ENCODE measurements around the gene DENND1A. TPM values are rescaled to one million over a fixed set of nuclear protein-coding genes. Genes with fewer than 3 reads are reported as not detected.
A peak's percentile ranks its signal among the peaks of the same experiment; 100 is the strongest.
"Not testable (repeated sequence)": the region's sequence is repeated elsewhere in the genome, so short reads cannot be mapped to it uniquely, and the experiment has no call there.

Gene DENND1A
- total RNA-seq, 2 experiments from 2014 or later, result 12.8 to 14.8 TPM

GRCh38 chr9:123647145-123647544, 282.8 kb downstream of the DENND1A start:
- POLR2A ChIA-PET, result interaction anchor here (1.2 kb wide), 1 partner anchor 9 kb away, joined by 5 read pairs; no protein-coding TSS in a partner anchor
- CTCF ChIA-PET, result no interaction called here

GRCh38 chr9:123645762-123646161, 284.2 kb downstream of the DENND1A start:
- no peaks in the 10 kb centered on the region for H3K9me3 Mint-ChIP-seq
- ChIA-PET CTCF (no interaction called here), POLR2A (no interaction called here)
- no peak for DNase-seq
- H3K4me1 Mint-ChIP-seq, result peaks cover 13% of the 10 kb centered on the region
- peaks cover 3% of the 10 kb centered on the region for H3K27me3 Mint-ChIP-seq
- H3K4me3 Mint-ChIP-seq, result no peak overlapping the region
- H3K27ac Mint-ChIP-seq, result no peak overlapping the region
- no peaks in the 10 kb centered on the region for H3K36me3 Mint-ChIP-seq (ENCODE audit: low read depth)

More at GRCh38 chr9:123647145-123647544, 282.8 kb downstream of the DENND1A start:
- Mint-ChIP-seq H3K4me3 (no peak overlapping the region), H3K27me3 (peaks cover 3% of the 10 kb centered on the region), H3K9me3 (no peaks in the 10 kb centered on the region), H3K27ac (no peak overlapping the region), H3K4me1 (peaks cover 6% of the 10 kb centered on the region), H3K36me3 (ENCODE audit: low read depth) (peaks cover 3% of the 10 kb centered on the region)
- no peak for DNase-seq

DNA sequence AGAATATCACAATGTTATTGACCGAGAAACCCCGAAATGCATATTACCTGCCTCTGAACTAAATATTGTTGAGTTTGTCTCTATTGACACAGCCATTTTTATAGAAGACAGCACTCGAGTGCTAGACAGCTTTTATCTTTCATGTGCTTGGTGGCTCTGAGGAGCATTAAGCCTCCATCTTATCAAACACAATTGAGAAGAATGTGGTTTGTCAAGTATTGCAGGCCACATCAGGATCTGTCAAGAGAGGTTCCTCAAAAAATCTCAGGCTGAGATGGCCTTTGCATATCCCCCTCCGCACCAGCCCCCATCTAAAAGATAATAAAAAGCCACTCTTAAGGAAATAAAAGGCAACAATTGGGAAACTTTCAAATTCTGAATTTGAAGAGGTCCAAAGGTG, 284.8 kb downstream of the DENND1A start:
- ChIA-PET CTCF (no interaction called here), POLR2A (no interaction called here)
- peaks cover 20% of the 10 kb centered on the region for H3K4me1 Mint-ChIP-seq
- H3K27me3 Mint-ChIP-seq, result peaks cover 3% of the 10 kb centered on the region
- no peaks in the 10 kb centered on the region for H3K9me3 Mint-ChIP-seq
- H3K36me3 Mint-ChIP-seq (ENCODE audit: low read depth), result no peaks in the 10 kb centered on the region
- no peak overlapping the region for H3K4me3 Mint-ChIP-seq
- DNase-seq, result no peak
- H3K27ac Mint-ChIP-seq, result no peak overlapping the region

GRCh38 chr9:123643518-123643917, 286.4 kb downstream of the DENND1A start:
- no peaks in the 10 kb centered on the region for H3K36me3 Mint-ChIP-seq (ENCODE audit: low read depth)
- H3K27ac Mint-ChIP-seq, result no peak overlapping the region
- POLR2A ChIA-PET, result no interaction called here
- no peak overlapping the region for H3K4me3 Mint-ChIP-seq
- CTCF ChIA-PET, result no interaction called here
- no peak for DNase-seq
- no peaks in the 10 kb centered on the region for H3K9me3 Mint-ChIP-seq
- H3K4me1 Mint-ChIP-seq, result peaks cover 21% of the 10 kb centered on the region
- H3K27me3 Mint-ChIP-seq, result peaks cover 10% of the 10 kb centered on the region

DNA sequence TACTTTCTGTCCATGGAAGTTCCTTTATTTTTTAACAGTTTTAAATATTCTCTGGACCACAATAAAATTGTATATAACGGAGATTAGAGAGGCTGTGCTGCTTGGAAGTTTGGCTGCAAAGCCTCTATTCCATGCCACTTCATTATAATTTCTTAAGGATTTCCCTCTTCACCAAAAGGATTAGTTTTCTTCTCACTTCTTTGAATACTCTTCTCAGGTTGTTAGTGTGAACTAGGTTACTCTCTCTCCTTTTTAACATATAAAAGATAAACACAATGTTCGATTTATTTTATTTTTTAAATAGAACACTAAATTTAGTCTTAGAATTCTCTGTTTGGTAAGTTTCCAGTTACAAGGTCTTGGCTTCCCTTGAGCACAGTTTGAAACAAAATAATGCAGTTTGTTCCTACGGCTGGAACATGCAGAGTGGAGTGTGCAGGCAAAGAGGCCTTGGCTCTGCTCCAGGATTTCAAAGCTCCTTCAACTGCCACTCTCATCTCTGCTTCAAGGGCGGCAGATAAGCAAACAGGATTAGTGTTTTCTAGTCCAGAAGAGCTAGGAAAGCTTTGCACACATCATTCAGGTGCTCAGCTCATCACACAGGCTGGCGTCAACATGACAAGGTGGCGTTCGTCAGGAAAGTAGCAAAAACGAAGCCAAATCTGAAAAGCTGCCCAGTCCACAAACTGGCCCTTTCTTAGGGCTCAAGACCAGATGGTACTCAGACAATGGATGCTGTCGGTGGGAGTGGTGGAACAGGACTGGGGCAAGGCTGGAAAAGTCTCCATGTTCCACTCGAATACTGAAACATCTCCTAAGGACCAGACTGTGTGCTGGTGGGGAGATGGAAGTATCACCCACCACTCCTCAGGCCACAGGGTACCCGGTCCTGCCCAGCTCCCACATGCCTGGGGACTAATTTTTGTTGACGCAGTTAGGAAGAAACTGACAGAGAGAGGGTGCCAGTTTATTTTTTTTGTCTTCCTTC, 287.3 kb downstream of the DENND1A start:
- Mint-ChIP-seq H3K4me1 (peaks cover 31% of the 10 kb centered on the region), H3K4me3 (no peak overlapping the region), H3K27ac (no peak overlapping the region), H3K27me3 (peaks cover 10% of the 10 kb centered on the region), H3K36me3 (ENCODE audit: low read depth) (no peaks in the 10 kb centered on the region), H3K9me3 (no peaks in the 10 kb centered on the region)
- ChIA-PET POLR2A (no interaction called here), CTCF (no interaction called here)
- no peak for DNase-seq

- Mint-ChIP-seq H3K36me3 (ENCODE audit: low read depth) (no peaks in the 10 kb centered on the region), H3K4me3 (no peak overlapping the region), H3K27ac (no peak overlapping the region), H3K27me3 (peaks cover 13% of the 10 kb centered on the region), H3K4me1 (peaks cover 37% of the 10 kb centered on the region), H3K9me3 (no peaks in the 10 kb centered on the region)
- ChIA-PET POLR2A (no interaction called here), CTCF (no interaction called here)
- peak; percentile 47 for DNase-seq
Observed at GRCh38 chr9:123640792-123641222, 289.1 kb downstream of the DENND1A start.

DNA sequence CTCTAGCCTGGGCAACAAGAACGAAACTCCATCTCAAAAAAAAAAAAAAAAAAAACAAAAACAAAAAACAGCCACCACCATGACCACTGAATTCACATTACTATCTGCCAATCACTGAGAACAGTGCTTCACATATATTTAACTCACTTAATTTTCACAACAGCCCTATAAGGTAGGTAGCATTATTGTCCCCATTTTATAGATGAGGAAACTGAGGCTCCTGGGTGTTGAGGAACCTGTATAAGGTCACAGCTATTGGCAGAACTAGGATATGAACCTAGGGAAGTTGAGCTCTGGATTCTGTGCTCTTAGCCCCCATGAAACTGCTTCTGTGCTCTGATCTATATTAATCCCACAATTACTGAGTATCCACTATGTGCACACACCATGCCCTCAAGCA, 290.2 kb downstream of the DENND1A start:
- H3K4me1 Mint-ChIP-seq, result peaks cover 37% of the 10 kb centered on the region
- peaks cover 15% of the 10 kb centered on the region for H3K27me3 Mint-ChIP-seq
- POLR2A ChIA-PET, result no interaction called here
- no peak overlapping the region for H3K4me3 Mint-ChIP-seq
- DNase-seq, result no peak
- H3K27ac Mint-ChIP-seq, result no peak overlapping the region
- H3K36me3 Mint-ChIP-seq (ENCODE audit: low read depth), result no peaks in the 10 kb centered on the region
- H3K9me3 Mint-ChIP-seq, result no peaks in the 10 kb centered on the region
- CTCF ChIA-PET, result no interaction called here

GRCh38 chr9:123637945-123638634, 291.8 kb downstream of the DENND1A start:
- no peaks in the 10 kb centered on the region for H3K9me3 Mint-ChIP-seq
- peaks cover 37% of the 10 kb centered on the region for H3K4me1 Mint-ChIP-seq
- peak; percentile 37 for DNase-seq
- no peaks in the 10 kb centered on the region for H3K36me3 Mint-ChIP-seq (ENCODE audit: low read depth)
- H3K27ac Mint-ChIP-seq, result peak overlapping the region; percentile 32
- ChIA-PET CTCF (interaction anchor here (0.7 kb wide), 1 partner anchor 402 kb away, joined by 3 read pairs; no protein-coding TSS in a partner anchor), POLR2A (interaction anchor here (0.9 to 1.3 kb wide), 3 partner anchors 9 to 580 kb away, joined by 3 to 5 read pairs (median 3); no protein-coding TSS in a partner anchor)
- peak overlapping the region; percentile 66 for H3K4me3 Mint-ChIP-seq
- peaks cover 15% of the 10 kb centered on the region for H3K27me3 Mint-ChIP-seq

- H3K27ac Mint-ChIP-seq, result peak overlapping the region; percentile 32
- DNase-seq, result no peak
- H3K27me3 Mint-ChIP-seq, result peaks cover 13% of the 10 kb centered on the region
- peaks cover 37% of the 10 kb centered on the region for H3K4me1 Mint-ChIP-seq
- peak overlapping the region; percentile 66 for H3K4me3 Mint-ChIP-seq
- no peaks in the 10 kb centered on the region for H3K9me3 Mint-ChIP-seq
- ChIA-PET POLR2A (interaction anchor here (0.9 to 1.3 kb wide), 3 partner anchors 9 to 581 kb away, joined by 3 to 5 read pairs (median 3); no protein-coding TSS in a partner anchor), CTCF (no interaction called here)
- H3K36me3 Mint-ChIP-seq (ENCODE audit: low read depth), result no peaks in the 10 kb centered on the region
Observed at GRCh38 chr9:123637606-123637944, 292.4 kb downstream of the DENND1A start.

GRCh38 chr9:123636805-123637204, 293.1 kb downstream of the DENND1A start:
- peaks cover 12% of the 10 kb centered on the region for H3K27me3 Mint-ChIP-seq
- H3K27ac Mint-ChIP-seq; H3K36me3 Mint-ChIP-seq (ENCODE audit: low read depth); CTCF ChIA-PET; H3K9me3 Mint-ChIP-seq; DNase-seq; POLR2A ChIA-PET; H3K4me3 Mint-ChIP-seq: not testable (repeated sequence)
- peaks cover 37% of the 10 kb centered on the region for H3K4me1 Mint-ChIP-seq

- no peaks in the 10 kb centered on the region for H3K36me3 Mint-ChIP-seq (ENCODE audit: low read depth)
- no peak for DNase-seq
- ChIA-PET CTCF (no interaction called here), POLR2A (no interaction called here)
- H3K27me3 Mint-ChIP-seq, result peaks cover 2% of the 10 kb centered on the region
- H3K9me3 Mint-ChIP-seq, result no peaks in the 10 kb centered on the region
- no peak overlapping the region for H3K4me3 Mint-ChIP-seq
- H3K4me1 Mint-ChIP-seq, result peaks cover under 1% of the 10 kb centered on the region
- H3K27ac Mint-ChIP-seq, result no peak overlapping the region
Observed at GRCh38 chr9:123631862-123632261, 298.1 kb downstream of the DENND1A start.

GRCh38 chr9:123630233-123630632, 299.7 kb downstream of the DENND1A start:
- ChIA-PET CTCF (no interaction called here), POLR2A (no interaction called here)
- no peaks in the 10 kb centered on the region for H3K27me3 Mint-ChIP-seq
- no peaks in the 10 kb centered on the region for H3K36me3 Mint-ChIP-seq (ENCODE audit: low read depth)
- no peak for DNase-seq
- no peaks in the 10 kb centered on the region for H3K4me1 Mint-ChIP-seq
- no peak overlapping the region for H3K27ac Mint-ChIP-seq
- H3K4me3 Mint-ChIP-seq, result no peak overlapping the region
- no peaks in the 10 kb centered on the region for H3K9me3 Mint-ChIP-seq

DNA sequence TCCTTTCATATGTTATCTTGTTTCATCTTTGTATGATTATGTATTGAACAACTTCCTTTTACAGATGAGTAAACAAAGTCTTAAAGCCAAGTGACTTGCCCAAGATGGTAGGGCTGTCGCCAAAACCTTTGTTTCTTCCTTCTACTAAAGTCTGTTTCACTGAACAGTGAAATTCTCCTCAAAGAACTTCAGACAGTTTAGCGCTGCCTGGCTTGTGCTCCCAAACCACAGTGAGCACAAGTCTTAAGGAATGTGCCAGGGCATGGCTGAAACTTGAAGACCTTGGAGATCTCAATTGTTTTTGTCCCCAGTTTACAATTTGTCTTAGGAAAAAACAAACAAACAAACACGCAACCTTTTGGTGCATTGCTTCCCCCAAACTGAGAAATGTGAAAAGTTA, 300.4 kb downstream of the DENND1A start:
- Mint-ChIP-seq H3K4me3 (no peak overlapping the region), H3K27ac (no peak overlapping the region), H3K4me1 (no peaks in the 10 kb centered on the region), H3K9me3 (no peaks in the 10 kb centered on the region), H3K36me3 (ENCODE audit: low read depth) (no peaks in the 10 kb centered on the region), H3K27me3 (no peaks in the 10 kb centered on the region)
- ChIA-PET POLR2A (no interaction called here), CTCF (no interaction called here)
- DNase-seq, result no peak

All from activated CD4-positive, alpha-beta memory T cell treated with anti-CD3 and anti-CD28 coated beads, Interleukin-2, amount 10 ng/mL, durations not matched to agents 7 days and 5 days (primary cell).